Body of pancreas (tissue), 4 donors: ENCODE results near the gene DNMBP. TPM values are rescaled to one million over a fixed set of nuclear protein-coding genes. Genes with fewer than 3 reads are reported as not detected.
"Not testable (repeated sequence)": the region's sequence is repeated elsewhere in the genome, so short reads cannot be mapped to it uniquely, and the experiment has no call there.

Experiments
- ATAC-seq: fragments of 150-250 bp; one replicate; pipeline ENCODE4 v1.9.1; 2016
- DNase-seq, 4 donors: peaks; one replicate each; pipeline ENCODE4 v3.0.0-alpha.2; 2019
- H3K27ac ChIP-seq, 4 donors: fragments of 200-600 bp; sonication (generic); 1 replicate in 3 of 4; 2 replicates in 1 of 4; pipeline versions ENCODE4 v1.5.1 to v1.6.1; 2016 to 2019; ENCODE audit warnings: mild to moderate bottlenecking in 1 of 4, mixed read lengths in 1 of 4, moderate library complexity in 1 of 4
- H3K27me3 ChIP-seq, 2 donors: fragments of 200-600 bp; sonication (generic); one replicate each; pipeline ENCODE4 v1.6.0; 2016; ENCODE audit warnings: mild to moderate bottlenecking in 1 of 2
- H3K36me3 ChIP-seq, 2 donors: fragments of 200-600 bp; sonication (generic); replicated peaks in 1 of 2; 2 replicates each; pipeline ENCODE4 v1.5.1; 2016; ENCODE audit warnings: low read depth in 2 of 2; ENCODE audit not compliant: insufficient read depth in 1 of 2
- H3K4me1 ChIP-seq: fragments of 200-600 bp; sonication (generic); one replicate; pipeline ENCODE4 v1.6.0; 2016
- H3K4me3 ChIP-seq, 2 donors: fragments of 200-600 bp; sonication (generic); 1 replicate in 1 of 2; 2 replicates in 1 of 2; pipeline ENCODE4 v1.5.1; 2016 to 2019
- H3K9me3 ChIP-seq, 3 donors: fragments of 200-600 bp; sonication (generic); 1 replicate in 2 of 3; 2 replicates in 1 of 3; pipeline ENCODE4 v1.5.1; 2016
- POLR2A ChIP-seq, 3 donors: fragments of 450-650 bp; IDR thresholded peaks; one replicate each; pipeline ENCODE4 v1.6.1; 2016; ENCODE audit warnings: antibody characterized with exemption in 3 of 3, mild to moderate bottlenecking in 2 of 3
- WGBS, 2 donors: methylation state at CpG; one replicate each; pipeline ENCODE4 v1.1.5; 2017; 5-methylcytosine and 5-hydroxymethylcytosine counted together
- intact Hi-C: fragments of 100-400 bp; cut with DNase I; formaldehyde crosslinking; loops from one replicate; pipeline ENCODE4 v1.15.1; 2023
- total RNA-seq, 2 donors: library from RNA; depleted of rRNA; stranded (reverse); fragments of >200 nt; gene quantifications; one replicate each; pipeline ENCODE4 v1.1.0, GENCODE V29; 2016
- TF ChIP-seq, protein P1 (sequence below), 7 experiments: fragments of 450-650 bp in 4 of 7; fragments of 200-600 bp in 3 of 7; sonication (generic) in 3 of 7; IDR thresholded peaks; one replicate each; pipeline ENCODE4 v1.5.1; 2016 to 2019; ENCODE audit warnings: antibody characterized with exemption in 7 of 7

DNMBP gene
- total RNA-seq, 2 donors from 2014 or later: 11.5 to 19.2 TPM

DNA sequence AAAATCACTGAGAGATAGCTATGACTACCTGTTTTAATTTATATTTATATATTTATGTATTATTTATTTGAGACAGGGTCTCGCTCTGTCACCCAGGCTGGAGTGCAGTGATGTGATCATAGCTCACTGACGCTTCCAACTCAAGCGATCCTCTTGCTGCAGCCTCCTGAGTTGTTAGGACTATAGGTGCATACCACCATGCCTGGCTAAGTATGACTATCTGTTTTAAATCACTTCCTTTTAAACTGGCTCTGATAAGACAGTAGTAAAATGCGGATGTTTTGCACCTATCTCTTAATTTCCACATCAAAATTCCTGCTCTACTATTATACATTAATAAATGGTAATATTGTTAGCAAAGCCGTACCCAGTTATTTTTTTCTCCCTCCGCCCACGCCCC lies 41.8 kb downstream of the DNMBP start:
- Histone ChIP-seq H3K27ac (no peak overlapping the region), H3K27me3 (no peaks in the 10 kb centered on the region), H3K36me3 (no peaks in the 10 kb centered on the region), H3K4me3 (no peak overlapping the region), H3K9me3 (no peaks in the 10 kb centered on the region), H3K4me1 (no peaks in the 10 kb centered on the region)
- DNase-seq (no peak), ATAC-seq (no peak)
- WGBS, 2 donors: 93 to 96% methylated on average over 7 of the region's 7 CpGs
- TF ChIP-seq, protein P1, sequence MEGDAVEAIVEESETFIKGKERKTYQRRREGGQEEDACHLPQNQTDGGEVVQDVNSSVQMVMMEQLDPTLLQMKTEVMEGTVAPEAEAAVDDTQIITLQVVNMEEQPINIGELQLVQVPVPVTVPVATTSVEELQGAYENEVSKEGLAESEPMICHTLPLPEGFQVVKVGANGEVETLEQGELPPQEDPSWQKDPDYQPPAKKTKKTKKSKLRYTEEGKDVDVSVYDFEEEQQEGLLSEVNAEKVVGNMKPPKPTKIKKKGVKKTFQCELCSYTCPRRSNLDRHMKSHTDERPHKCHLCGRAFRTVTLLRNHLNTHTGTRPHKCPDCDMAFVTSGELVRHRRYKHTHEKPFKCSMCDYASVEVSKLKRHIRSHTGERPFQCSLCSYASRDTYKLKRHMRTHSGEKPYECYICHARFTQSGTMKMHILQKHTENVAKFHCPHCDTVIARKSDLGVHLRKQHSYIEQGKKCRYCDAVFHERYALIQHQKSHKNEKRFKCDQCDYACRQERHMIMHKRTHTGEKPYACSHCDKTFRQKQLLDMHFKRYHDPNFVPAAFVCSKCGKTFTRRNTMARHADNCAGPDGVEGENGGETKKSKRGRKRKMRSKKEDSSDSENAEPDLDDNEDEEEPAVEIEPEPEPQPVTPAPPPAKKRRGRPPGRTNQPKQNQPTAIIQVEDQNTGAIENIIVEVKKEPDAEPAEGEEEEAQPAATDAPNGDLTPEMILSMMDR (IDR thresholded peaks at IDR 0.05): no peak
- TF ChIP-seq POLR2A (IDR thresholded peaks at IDR 0.05): no peak
- intact Hi-C loops: no loop called here

DNA sequence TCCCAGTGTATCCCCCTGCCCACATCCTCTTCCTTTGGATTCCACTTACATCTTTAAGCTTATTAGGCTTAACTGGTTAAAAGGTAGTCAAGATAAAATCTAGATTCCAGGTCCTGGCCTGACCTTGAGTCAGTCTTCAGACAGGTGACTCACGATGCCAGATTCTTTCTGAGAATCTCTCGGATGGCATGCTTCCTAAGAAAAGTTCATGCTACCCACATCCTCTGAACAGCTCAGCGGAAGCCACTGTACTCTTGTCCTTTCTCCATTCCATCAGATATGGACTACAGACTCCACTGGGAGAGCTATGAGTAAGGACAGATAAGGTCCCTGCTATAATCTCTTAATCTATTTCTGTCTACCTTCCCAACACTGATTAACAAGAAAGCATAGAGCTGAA lies 43.4 kb downstream of the DNMBP start:
- H3K27ac ChIP-seq: no peak overlapping the region
- ATAC-seq: no peak
- no peaks in the 10 kb centered on the region for H3K4me1 ChIP-seq
- intact Hi-C loops: no loop called here
- no peak overlapping the region for H3K4me3 ChIP-seq
- WGBS, 2 donors: 52 to 63% methylated on average over 3 of the region's 3 CpGs
- H3K36me3 ChIP-seq: no peaks in the 10 kb centered on the region
- no peaks in the 10 kb centered on the region for H3K9me3 ChIP-seq
- no peak for DNase-seq
- TF ChIP-seq POLR2A (IDR thresholded peaks at IDR 0.05): no peak
- TF ChIP-seq, protein P1 (IDR thresholded peaks at IDR 0.05): no peak
- no peaks in the 10 kb centered on the region for H3K27me3 ChIP-seq

DNA sequence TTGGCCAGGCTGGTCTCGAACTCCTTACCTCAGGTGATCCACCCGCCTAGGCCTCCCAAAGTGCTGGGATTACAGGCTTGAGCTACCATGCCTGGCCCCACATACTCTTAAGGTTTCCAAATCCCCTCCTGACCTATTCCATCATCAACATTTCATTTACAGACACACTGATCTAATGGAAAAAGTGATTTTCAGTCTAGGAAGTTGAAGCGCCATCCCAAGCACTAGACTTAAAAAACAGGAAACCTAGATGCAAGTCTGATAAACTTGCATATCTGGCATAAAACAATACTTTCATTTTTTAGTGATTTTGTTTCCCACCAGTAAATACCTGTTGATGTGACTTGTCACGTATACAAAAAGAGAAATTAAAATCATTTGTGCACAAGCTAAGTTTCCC lies 44.0 kb downstream of the DNMBP start:
- Histone ChIP-seq H3K9me3 (no peaks in the 10 kb centered on the region), H3K27ac (no peak overlapping the region), H3K4me3 (no peak overlapping the region), H3K4me1 (no peaks in the 10 kb centered on the region), H3K36me3 (no peaks in the 10 kb centered on the region), H3K27me3 (no peaks in the 10 kb centered on the region)
- intact Hi-C loops: no loop called here
- TF ChIP-seq, protein P1 (IDR thresholded peaks at IDR 0.05): no peak
- TF ChIP-seq POLR2A (IDR thresholded peaks at IDR 0.05): no peak
- no peak for DNase-seq
- WGBS, 2 donors: 88 to 92% methylated on average over 4 of the region's 4 CpGs
- no peak for ATAC-seq

DNA sequence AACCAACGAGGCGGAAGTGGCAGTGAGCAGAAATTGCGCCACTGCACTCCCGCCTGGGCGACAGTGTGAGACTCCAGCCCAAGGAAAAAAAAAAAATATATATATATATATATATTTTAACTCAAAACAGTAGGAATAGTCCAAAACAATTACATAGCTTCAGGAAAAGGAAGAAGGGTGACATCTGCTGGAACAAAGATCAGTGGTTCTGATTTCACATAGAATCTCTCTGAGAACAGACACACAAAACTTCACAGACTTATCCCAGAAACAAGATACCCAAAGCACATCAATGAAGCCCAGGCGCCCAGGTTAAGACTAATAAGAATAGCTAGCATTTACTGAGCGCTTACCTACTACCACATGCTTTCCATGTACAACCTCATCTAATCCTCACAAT lies 45.0 kb downstream of the DNMBP start:
- TF ChIP-seq, protein P1 (IDR thresholded peaks at IDR 0.05): peak in 2 of 7 experiments; percentile 11 to 20
- no peak for TF ChIP-seq POLR2A (IDR thresholded peaks at IDR 0.05)
- no peaks in the 10 kb centered on the region for H3K36me3 ChIP-seq
- no peak overlapping the region for H3K27ac ChIP-seq
- no peak overlapping the region for H3K4me3 ChIP-seq
- intact Hi-C loops: no loop called here
- H3K27me3 ChIP-seq: no peaks in the 10 kb centered on the region
- no peaks in the 10 kb centered on the region for H3K9me3 ChIP-seq
- 95 to 96% methylated on average over 7 of the region's 7 CpGs for WGBS, 2 donors
- ATAC-seq (no peak), DNase-seq (no peak)
- no peaks in the 10 kb centered on the region for H3K4me1 ChIP-seq

DNA sequence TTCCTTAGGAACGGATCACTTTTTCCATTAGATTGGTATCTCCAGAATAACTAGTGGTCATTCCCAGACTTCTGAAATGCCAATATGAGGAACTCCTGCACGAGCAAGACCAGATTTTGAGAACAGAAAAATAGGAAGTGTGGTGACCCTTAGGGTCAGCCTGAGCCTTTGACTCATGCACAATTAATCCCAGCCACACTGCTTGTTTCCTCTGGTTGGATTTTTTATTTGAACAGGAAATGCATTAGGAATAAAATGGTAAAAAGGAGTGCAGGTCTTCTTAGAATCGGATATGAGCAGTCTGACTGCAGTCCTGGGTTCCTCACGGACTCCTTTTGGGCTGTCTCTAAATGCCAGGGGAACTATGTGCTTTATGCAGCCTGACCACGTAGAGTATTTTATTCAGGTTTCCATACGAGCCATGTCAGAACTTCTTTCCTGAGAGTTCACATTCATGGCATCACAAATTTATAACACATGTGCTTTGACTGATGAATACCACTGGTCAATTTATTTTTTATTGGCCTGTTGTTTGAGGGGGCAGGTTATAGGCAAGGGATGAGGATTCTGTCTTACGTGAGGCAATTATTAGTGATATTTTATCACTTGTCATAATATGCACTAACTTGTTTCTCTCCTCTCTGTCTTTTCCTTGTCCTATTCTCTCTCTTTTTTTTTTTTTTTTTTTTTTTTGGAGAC lies 46.1 kb downstream of the DNMBP start:
- H3K4me3 ChIP-seq, H3K9me3 ChIP-seq, H3K36me3 ChIP-seq, H3K27me3 ChIP-seq, ATAC-seq, H3K4me1 ChIP-seq, intact Hi-C loops, DNase-seq, H3K27ac ChIP-seq: not testable (repeated sequence)
- WGBS, 2 donors: 81 to 84% methylated on average over 2 to 3 of the region's 7 CpGs
